Esophagus muscularis mucosa (tissue), 4 donors: ENCODE results near the gene RFESD.

Source experiments
- CTCF ChIP-seq, 3 experiments: fragments of 200-600 bp in 2 of 3; fragments of 450-650 bp in 1 of 3; sonication (generic) in 2 of 3; IDR thresholded peaks; one replicate each; pipeline ENCODE4 v1.5.1; 2017 to 2019; ENCODE audit warnings: antibody characterized with exemption in 3 of 3, mild to moderate bottlenecking in 2 of 3, moderate library complexity in 1 of 3
- EP300 ChIP-seq: sonication (generic); formaldehyde crosslinking; IDR thresholded peaks from one replicate; pipeline ENCODE4 v1.6.1; 2017; ENCODE audit warnings: antibody characterized with exemption
- POLR2A ChIP-seq: fragments of 450-650 bp; IDR thresholded peaks from one replicate; pipeline ENCODE4 v1.6.1; 2017; ENCODE audit warnings: antibody characterized with exemption, moderate library complexity, mild to moderate bottlenecking, low read depth
- POLR2AphosphoS5 ChIP-seq, 2 donors: sonication (generic); formaldehyde crosslinking; IDR thresholded peaks; one replicate each; pipeline ENCODE4 v1.6.1; 2017; ENCODE audit warnings: antibody characterized with exemption in 2 of 2

- no peak for TF ChIP-seq EP300
- TF ChIP-seq POLR2A = no peak
- TF ChIP-seq CTCF (IDR thresholded peaks at IDR 0.05) = no peak
- no peak for TF ChIP-seq POLR2AphosphoS5 (IDR thresholded peaks at IDR 0.05)
Observed at GRCh38 chr5:95660060-95660459, 13.5 kb downstream of the RFESD start.
